Liver (tissue), 9 donors: ENCODE data around the gene NR2F1. TPM values are rescaled to one million over a fixed set of nuclear protein-coding genes. Genes with fewer than 3 reads are reported as not detected.
"Not testable (repeated sequence)": the region's sequence is repeated elsewhere in the genome, so short reads cannot be mapped to it uniquely, and the experiment has no call there.

ENCODE experiments used
- DNase-seq: peaks from one replicate; pipeline ENCODE4 v3.0.0-alpha.2; 2017; ENCODE audit warnings: low spot score
- H3K27ac ChIP-seq, 2 donors: one replicate each; pipeline ENCODE4 v1.7.0; 2013; ENCODE audit warnings: inconsistent platforms in 2 of 2, low read length in 2 of 2, control low read depth in 1 of 2, low read depth in 1 of 2, mild to moderate bottlenecking in 1 of 2
- H3K27me3 ChIP-seq, 4 donors: one replicate each; pipeline versions ENCODE4 v1.6.1 to v1.7.0; 2013; ENCODE audit warnings: low read length in 3 of 4, inconsistent platforms in 1 of 4, mild to moderate bottlenecking in 1 of 4, moderate library complexity in 1 of 4; ENCODE audit not compliant: control insufficient read depth in 4 of 4, insufficient read depth in 4 of 4
- H3K36me3 ChIP-seq, 4 donors: one replicate each; pipeline versions ENCODE4 v1.6.1 to v1.7.0; 2013; ENCODE audit warnings: low read length in 3 of 4, mild to moderate bottlenecking in 3 of 4, low read depth in 1 of 4, moderate library complexity in 1 of 4; ENCODE audit not compliant: control insufficient read depth in 4 of 4, insufficient read depth in 3 of 4
- H3K4me1 ChIP-seq, 4 donors: one replicate each; pipeline versions ENCODE4 v1.6.1 to v1.7.0; 2013; ENCODE audit warnings: low read length in 3 of 4, mild to moderate bottlenecking in 3 of 4, moderate library complexity in 1 of 4; ENCODE audit not compliant: control insufficient read depth in 4 of 4, insufficient read depth in 4 of 4
- H3K4me3 ChIP-seq, 3 donors: one replicate each; pipeline versions ENCODE4 v1.6.1 to v1.7.0; 2013; ENCODE audit warnings: low read length in 3 of 3, control low read depth in 1 of 3, low read depth in 1 of 3, mild to moderate bottlenecking in 1 of 3
- H3K9ac ChIP-seq, 2 donors: one replicate each; pipeline ENCODE4 v1.7.0; 2013; ENCODE audit warnings: low read length in 2 of 2, mild to moderate bottlenecking in 2 of 2, moderate library complexity in 2 of 2, control low read depth in 1 of 2, low read depth in 1 of 2
- H3K9me3 ChIP-seq, 4 donors: one replicate each; pipeline versions ENCODE4 v1.6.1 to v1.7.0; 2013; ENCODE audit warnings: low read length in 3 of 4; ENCODE audit not compliant: control insufficient read depth in 4 of 4
- ATF3 ChIP-seq: IDR thresholded peaks from 2 replicates; pipeline ENCODE4 v1.6.1; 2016; ENCODE audit warnings: antibody characterized with exemption
- EGR1 ChIP-seq, 2 donors: IDR thresholded peaks; 2 replicates each; pipeline ENCODE4 v1.6.1; 2016 to 2018; ENCODE audit warnings: antibody characterized with exemption in 2 of 2, low read depth in 2 of 2
- FOXA1 ChIP-seq: IDR thresholded peaks from 2 replicates; pipeline ENCODE4 v1.6.1; 2016; ENCODE audit warnings: antibody characterized with exemption
- FOXA2 ChIP-seq: IDR thresholded peaks from 2 replicates; pipeline ENCODE4 v1.6.1; 2016; ENCODE audit warnings: antibody characterized with exemption
- GABPA ChIP-seq, 2 donors: IDR thresholded peaks in 1 of 2; conservative IDR thresholded peaks in 1 of 2; 2 replicates each; pipeline ENCODE4 v1.6.1; 2016; ENCODE audit warnings: antibody characterized with exemption in 2 of 2, mild to moderate bottlenecking in 1 of 2, moderate library complexity in 1 of 2
- HNF4A ChIP-seq, 2 donors: conservative IDR thresholded peaks; 2 replicates each; pipeline ENCODE4 v1.6.1; 2016; ENCODE audit warnings: antibody characterized with exemption in 2 of 2, mild to moderate bottlenecking in 2 of 2
- HNF4G ChIP-seq: IDR thresholded peaks from 2 replicates; pipeline ENCODE4 v1.6.1; 2016; ENCODE audit warnings: antibody characterized with exemption
- JUND ChIP-seq, 2 donors: IDR thresholded peaks; 2 replicates each; pipeline ENCODE4 v1.6.1; 2016; ENCODE audit warnings: antibody characterized with exemption in 2 of 2
- MAX ChIP-seq: IDR thresholded peaks from 2 replicates; pipeline ENCODE4 v1.6.1; 2016; ENCODE audit warnings: antibody characterized with exemption
- NR2F2 ChIP-seq: IDR thresholded peaks from 2 replicates; pipeline ENCODE4 v1.6.1; 2016; ENCODE audit warnings: antibody characterized with exemption
- RAD21 ChIP-seq, 2 donors: IDR thresholded peaks; 2 replicates each; pipeline ENCODE4 v1.6.1; 2016; ENCODE audit warnings: antibody characterized with exemption in 2 of 2, mild to moderate bottlenecking in 2 of 2
- RXRA ChIP-seq, 2 donors: IDR thresholded peaks; 2 replicates each; pipeline ENCODE4 v1.6.1; 2017 to 2018; ENCODE audit warnings: antibody characterized with exemption in 2 of 2, mild to moderate bottlenecking in 1 of 2
- SP1 ChIP-seq: IDR thresholded peaks from 2 replicates; pipeline ENCODE4 v1.6.1; 2018; ENCODE audit warnings: antibody characterized with exemption, mild to moderate bottlenecking
- TAF1 ChIP-seq: conservative IDR thresholded peaks from 2 replicates; pipeline ENCODE4 v1.6.1; 2016; ENCODE audit warnings: antibody characterized with exemption, mild to moderate bottlenecking
- YY1 ChIP-seq: IDR thresholded peaks from 2 replicates; pipeline ENCODE4 v1.6.1; 2016; ENCODE audit warnings: antibody characterized with exemption, mild to moderate bottlenecking
- ZBTB33 ChIP-seq: IDR thresholded peaks from 2 replicates; pipeline ENCODE4 v1.6.1; 2016; ENCODE audit warnings: antibody characterized with exemption
- WGBS: extraction: QIAGEN DNeasy Blood & Tissue Kit; methylation state at CpG from one replicate; pipeline ENCODE4 v1.1.7; 2013; 5-methylcytosine and 5-hydroxymethylcytosine counted together
- polyA plus RNA-seq, 2 donors: library from polyadenylated mRNA; stranded (reverse) in 1 of 2; unstranded in 1 of 2; fragments of 200-250 nt in 1 of 2; fragments of >200 nt in 1 of 2; fragmentation: Nextera tagmentation in 1 of 2; extraction: Ambion mirVana in 1 of 2; gene quantifications; one replicate each; pipeline versions ENCODE4 v1.2.1 to v1.2.3, GENCODE V29; 2013 to 2015
- total RNA-seq, 2 donors: library from RNA; depleted of rRNA; stranded (reverse); fragments of >200 nt; gene quantifications; one replicate each; pipeline ENCODE4 v1.2.3, GENCODE V29; 2014
- TF ChIP-seq, protein P1 (sequence below): fragments of 150-350 bp; IDR thresholded peaks from 2 replicates; pipeline ENCODE4 v1.5.1; 2017; ENCODE audit warnings: improper control_type of control experiment, low read depth, low read length; ENCODE audit not compliant: missing input control
- TF ChIP-seq, protein P2 (sequence below): IDR thresholded peaks from 2 replicates; pipeline ENCODE4 v1.6.1; 2016; ENCODE audit warnings: antibody characterized with exemption, mild to moderate bottlenecking
- donor health status: healthy.
- donor health status: healthy.
- donor health status: healthy.
- donor health status: healthy.
- donor health status: healthy.

Gene NR2F1
- total and polyA plus RNA-seq, 4 donors, result 3.9 to 13.0 (median 10.6) TPM

GRCh38 chr5:93549594-93549993 lies 33.4 kb upstream of the NR2F1 start:
- DNase-seq, H3K9me3 ChIP-seq, H3K4me3 ChIP-seq, H3K27me3 ChIP-seq, H3K9ac ChIP-seq, H3K27ac ChIP-seq, H3K36me3 ChIP-seq, H3K4me1 ChIP-seq: not testable (repeated sequence)
- 99% methylated on average over 3 of the region's 3 CpGs for WGBS

- Histone ChIP-seq H3K4me3 (no peak overlapping the region), H3K9me3 (no peaks in the 10 kb centered on the region), H3K4me1 (no peaks in the 10 kb centered on the region), H3K36me3 (no peaks in the 10 kb centered on the region), H3K27ac (no peak overlapping the region), H3K9ac (no peak overlapping the region), H3K27me3 (no peaks in the 10 kb centered on the region)
- WGBS, result 94% methylated on average over 2 of the region's 2 CpGs
- no peak for DNase-seq
- TF ChIP-seq RAD21 (IDR thresholded peaks at IDR 0.05) (no peak), ATF3 (no peak), RXRA (IDR thresholded peaks at IDR 0.05) (no peak), JUND (IDR thresholded peaks at IDR 0.05) (no peak), HNF4G (no peak), EGR1 (IDR thresholded peaks at IDR 0.05; ENCODE audit: low read depth in 2 of 2) (no peak), MAX (no peak), YY1 (no peak), SP1 (no peak), TAF1 (no peak), FOXA2 (no peak), NR2F2 (no peak), GABPA (IDR thresholded peaks at IDR 0.05 in 1 of 2, conservative IDR thresholded peaks at IDR 0.05 in 1 of 2) (no peak), HNF4A (conservative IDR thresholded peaks at IDR 0.05) (no peak), FOXA1 (no peak)
- TF ChIP-seq, protein P1, sequence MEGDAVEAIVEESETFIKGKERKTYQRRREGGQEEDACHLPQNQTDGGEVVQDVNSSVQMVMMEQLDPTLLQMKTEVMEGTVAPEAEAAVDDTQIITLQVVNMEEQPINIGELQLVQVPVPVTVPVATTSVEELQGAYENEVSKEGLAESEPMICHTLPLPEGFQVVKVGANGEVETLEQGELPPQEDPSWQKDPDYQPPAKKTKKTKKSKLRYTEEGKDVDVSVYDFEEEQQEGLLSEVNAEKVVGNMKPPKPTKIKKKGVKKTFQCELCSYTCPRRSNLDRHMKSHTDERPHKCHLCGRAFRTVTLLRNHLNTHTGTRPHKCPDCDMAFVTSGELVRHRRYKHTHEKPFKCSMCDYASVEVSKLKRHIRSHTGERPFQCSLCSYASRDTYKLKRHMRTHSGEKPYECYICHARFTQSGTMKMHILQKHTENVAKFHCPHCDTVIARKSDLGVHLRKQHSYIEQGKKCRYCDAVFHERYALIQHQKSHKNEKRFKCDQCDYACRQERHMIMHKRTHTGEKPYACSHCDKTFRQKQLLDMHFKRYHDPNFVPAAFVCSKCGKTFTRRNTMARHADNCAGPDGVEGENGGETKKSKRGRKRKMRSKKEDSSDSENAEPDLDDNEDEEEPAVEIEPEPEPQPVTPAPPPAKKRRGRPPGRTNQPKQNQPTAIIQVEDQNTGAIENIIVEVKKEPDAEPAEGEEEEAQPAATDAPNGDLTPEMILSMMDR, result no peak
Measured at GRCh38 chr5:93557021-93557604, 25.9 kb upstream of the NR2F1 start.

GRCh38 chr5:93566091-93566490 lies 16.9 kb upstream of the NR2F1 start:
- Histone ChIP-seq H3K27me3 (peaks cover 0 to 7% (median 4%) of the 10 kb centered on the region in 4 donors), H3K4me1 (peaks cover 0 to 4% (median 0%) of the 10 kb centered on the region in 4 donors), H3K36me3 (no peaks in the 10 kb centered on the region), H3K9ac (no peak overlapping the region), H3K27ac (no peak overlapping the region), H3K4me3 (no peak overlapping the region), H3K9me3 (no peaks in the 10 kb centered on the region)
- DNase-seq, result no peak
- no peak for TF ChIP-seq HNF4A (conservative IDR thresholded peaks at IDR 0.05)
- no peak for TF ChIP-seq HNF4G
- TF ChIP-seq, protein P1, result no peak
- TF ChIP-seq GABPA (IDR thresholded peaks at IDR 0.05 in 1 of 2, conservative IDR thresholded peaks at IDR 0.05 in 1 of 2), result no peak
- TF ChIP-seq JUND (IDR thresholded peaks at IDR 0.05), result no peak
- TF ChIP-seq YY1, result no peak
- TF ChIP-seq FOXA1, result no peak
- no peak for TF ChIP-seq FOXA2
- no peak for TF ChIP-seq ZBTB33
- TF ChIP-seq SP1, result no peak
- TF ChIP-seq, protein P2, sequence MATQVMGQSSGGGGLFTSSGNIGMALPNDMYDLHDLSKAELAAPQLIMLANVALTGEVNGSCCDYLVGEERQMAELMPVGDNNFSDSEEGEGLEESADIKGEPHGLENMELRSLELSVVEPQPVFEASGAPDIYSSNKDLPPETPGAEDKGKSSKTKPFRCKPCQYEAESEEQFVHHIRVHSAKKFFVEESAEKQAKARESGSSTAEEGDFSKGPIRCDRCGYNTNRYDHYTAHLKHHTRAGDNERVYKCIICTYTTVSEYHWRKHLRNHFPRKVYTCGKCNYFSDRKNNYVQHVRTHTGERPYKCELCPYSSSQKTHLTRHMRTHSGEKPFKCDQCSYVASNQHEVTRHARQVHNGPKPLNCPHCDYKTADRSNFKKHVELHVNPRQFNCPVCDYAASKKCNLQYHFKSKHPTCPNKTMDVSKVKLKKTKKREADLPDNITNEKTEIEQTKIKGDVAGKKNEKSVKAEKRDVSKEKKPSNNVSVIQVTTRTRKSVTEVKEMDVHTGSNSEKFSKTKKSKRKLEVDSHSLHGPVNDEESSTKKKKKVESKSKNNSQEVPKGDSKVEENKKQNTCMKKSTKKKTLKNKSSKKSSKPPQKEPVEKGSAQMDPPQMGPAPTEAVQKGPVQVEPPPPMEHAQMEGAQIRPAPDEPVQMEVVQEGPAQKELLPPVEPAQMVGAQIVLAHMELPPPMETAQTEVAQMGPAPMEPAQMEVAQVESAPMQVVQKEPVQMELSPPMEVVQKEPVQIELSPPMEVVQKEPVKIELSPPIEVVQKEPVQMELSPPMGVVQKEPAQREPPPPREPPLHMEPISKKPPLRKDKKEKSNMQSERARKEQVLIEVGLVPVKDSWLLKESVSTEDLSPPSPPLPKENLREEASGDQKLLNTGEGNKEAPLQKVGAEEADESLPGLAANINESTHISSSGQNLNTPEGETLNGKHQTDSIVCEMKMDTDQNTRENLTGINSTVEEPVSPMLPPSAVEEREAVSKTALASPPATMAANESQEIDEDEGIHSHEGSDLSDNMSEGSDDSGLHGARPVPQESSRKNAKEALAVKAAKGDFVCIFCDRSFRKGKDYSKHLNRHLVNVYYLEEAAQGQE, result no peak
